Muscle layer of colon (tissue), 2 donors: ENCODE data around the gene CYP4F2.
"Not testable (repeated sequence)": the region's sequence is repeated elsewhere in the genome, so short reads cannot be mapped to it uniquely, and the experiment has no call there.

Source experiments
- H3K27ac ChIP-seq: one replicate; pipeline ENCODE4 v1.7.0; 2013; ENCODE audit warnings: low read depth, mild to moderate bottlenecking, low read length, moderate library complexity
- H3K27me3 ChIP-seq, 2 donors: one replicate each; pipeline ENCODE4 v1.7.0; 2013; ENCODE audit warnings: low read length in 2 of 2, mild to moderate bottlenecking in 2 of 2; ENCODE audit not compliant: insufficient read depth in 2 of 2, control insufficient read depth in 1 of 2
- H3K36me3 ChIP-seq: one replicate; pipeline ENCODE4 v1.7.0; 2013; ENCODE audit warnings: mild to moderate bottlenecking, low read length; ENCODE audit not compliant: insufficient read depth
- H3K4me1 ChIP-seq: one replicate; pipeline ENCODE4 v1.7.0; 2013; ENCODE audit warnings: mild to moderate bottlenecking, low read length; ENCODE audit not compliant: insufficient read depth
- H3K4me3 ChIP-seq, 2 donors: one replicate each; pipeline ENCODE4 v1.7.0; 2013; ENCODE audit warnings: low read length in 2 of 2, low read depth in 1 of 2, mild to moderate bottlenecking in 1 of 2, moderate library complexity in 1 of 2
- H3K9ac ChIP-seq: one replicate; pipeline ENCODE4 v1.7.0; 2013; ENCODE audit warnings: low read length
- H3K9me3 ChIP-seq: one replicate; pipeline ENCODE4 v1.7.0; 2013; ENCODE audit warnings: mild to moderate bottlenecking, low read length
- donor health status: abdominal sarcoma.
- donor health status: Adenocarcinoma of cecum.

CYP4F2 gene

GRCh38 chr19:15899561-15899960, 1.7 kb upstream of the CYP4F2 start:
- not testable (repeated sequence) for H3K9me3 ChIP-seq, H3K36me3 ChIP-seq, H3K9ac ChIP-seq, H3K27ac ChIP-seq, H3K4me3 ChIP-seq, H3K4me1 ChIP-seq
- peaks cover 0 to 18% of the 10 kb centered on the region in 2 donors for H3K27me3 ChIP-seq

GRCh38 chr19:15897026-15897737, 692 bp downstream of the CYP4F2 start:
- no peaks in the 10 kb centered on the region for H3K9me3 ChIP-seq
- no peak overlapping the region for H3K9ac ChIP-seq
- no peak overlapping the region for H3K27ac ChIP-seq
- H3K27me3 ChIP-seq = peaks cover 0 to 18% of the 10 kb centered on the region in 2 donors
- no peaks in the 10 kb centered on the region for H3K4me1 ChIP-seq
- H3K36me3 ChIP-seq = no peaks in the 10 kb centered on the region
- H3K4me3 ChIP-seq = no peak overlapping the region

- H3K9me3 ChIP-seq = no peaks in the 10 kb centered on the region
- H3K27ac ChIP-seq = no peak overlapping the region
- H3K4me3 ChIP-seq = no peak overlapping the region
- no peaks in the 10 kb centered on the region for H3K4me1 ChIP-seq
- no peaks in the 10 kb centered on the region for H3K36me3 ChIP-seq
- no peak overlapping the region for H3K9ac ChIP-seq
- peaks cover 0 to 14% of the 10 kb centered on the region in 2 donors for H3K27me3 ChIP-seq
Observed at GRCh38 chr19:15895876-15896430, 1.9 kb downstream of the CYP4F2 start.

GRCh38 chr19:15894359-15894758, 3.5 kb downstream of the CYP4F2 start:
- Histone ChIP-seq H3K27me3 (peaks cover 0 to 14% of the 10 kb centered on the region in 2 donors), H3K9ac (no peak overlapping the region), H3K9me3 (no peaks in the 10 kb centered on the region), H3K36me3 (no peaks in the 10 kb centered on the region), H3K4me1 (no peaks in the 10 kb centered on the region), H3K4me3 (no peak overlapping the region), H3K27ac (no peak overlapping the region)

GRCh38 chr19:15893477-15893876, 4.4 kb downstream of the CYP4F2 start:
- Histone ChIP-seq H3K4me1 (no peaks in the 10 kb centered on the region), H3K9me3 (no peaks in the 10 kb centered on the region), H3K4me3 (no peak overlapping the region), H3K27ac (no peak overlapping the region), H3K27me3 (peaks cover 0 to 14% of the 10 kb centered on the region in 2 donors), H3K9ac (no peak overlapping the region), H3K36me3 (no peaks in the 10 kb centered on the region)

- Histone ChIP-seq H3K9ac (no peak overlapping the region), H3K36me3 (no peaks in the 10 kb centered on the region), H3K4me3 (no peak overlapping the region), H3K4me1 (no peaks in the 10 kb centered on the region), H3K27ac (no peak overlapping the region), H3K9me3 (no peaks in the 10 kb centered on the region), H3K27me3 (peaks cover 0 to 4% of the 10 kb centered on the region in 2 donors)
Observed at GRCh38 chr19:15892012-15892411, 5.9 kb downstream of the CYP4F2 start.

- no peaks in the 10 kb centered on the region for H3K9me3 ChIP-seq
- no peak overlapping the region for H3K9ac ChIP-seq
- no peaks in the 10 kb centered on the region for H3K4me1 ChIP-seq
- H3K4me3 ChIP-seq = no peak overlapping the region
- H3K36me3 ChIP-seq = no peaks in the 10 kb centered on the region
- peaks cover 0 to 4% of the 10 kb centered on the region in 2 donors for H3K27me3 ChIP-seq
- no peak overlapping the region for H3K27ac ChIP-seq
Observed at GRCh38 chr19:15891434-15891833, 6.4 kb downstream of the CYP4F2 start.

- H3K9me3 ChIP-seq, H3K4me3 ChIP-seq, H3K36me3 ChIP-seq, H3K9ac ChIP-seq, H3K4me1 ChIP-seq, H3K27ac ChIP-seq, H3K27me3 ChIP-seq: not testable (repeated sequence)
Observed at GRCh38 chr19:15889339-15889738, 8.5 kb downstream of the CYP4F2 start.

GRCh38 chr19:15885919-15886318, 12.0 kb downstream of the CYP4F2 start:
- no peaks in the 10 kb centered on the region for H3K9me3 ChIP-seq
- no peak overlapping the region for H3K27ac ChIP-seq
- no peaks in the 10 kb centered on the region for H3K27me3 ChIP-seq
- no peaks in the 10 kb centered on the region for H3K4me1 ChIP-seq
- no peak overlapping the region for H3K4me3 ChIP-seq
- no peaks in the 10 kb centered on the region for H3K36me3 ChIP-seq
- H3K9ac ChIP-seq = no peak overlapping the region

GRCh38 chr19:15885167-15885566, 12.7 kb downstream of the CYP4F2 start:
- Histone ChIP-seq H3K4me1 (no peaks in the 10 kb centered on the region), H3K4me3 (no peak overlapping the region), H3K36me3 (no peaks in the 10 kb centered on the region), H3K9ac (no peak overlapping the region), H3K27ac (no peak overlapping the region), H3K9me3 (no peaks in the 10 kb centered on the region), H3K27me3 (no peaks in the 10 kb centered on the region)

- not testable (repeated sequence) for H3K27me3 ChIP-seq, H3K4me3 ChIP-seq, H3K4me1 ChIP-seq, H3K9me3 ChIP-seq, H3K36me3 ChIP-seq, H3K27ac ChIP-seq, H3K9ac ChIP-seq
Observed at GRCh38 chr19:15883329-15883728, 14.5 kb downstream of the CYP4F2 start.
